NT2/D1 (cell line): ENCODE results near the gene SLA2.
"Not testable (repeated sequence)": the region's sequence is repeated elsewhere in the genome, so short reads cannot be mapped to it uniquely, and the experiment has no call there.

Experiments
- SUZ12 ChIP-seq: IDR thresholded peaks from 2 replicates; pipeline ENCODE4 v1.6.1; 2011; ENCODE audit not compliant: insufficient read length, insufficient read depth; ENCODE audit errors: extremely low read depth
- YY1 ChIP-seq: IDR thresholded peaks from 2 replicates; pipeline ENCODE4 v1.6.1; 2011; ENCODE audit not compliant: insufficient read length, insufficient read depth

GRCh38 chr20:36638876-36639400, 7.1 kb downstream of the SLA2 start:
- TF ChIP-seq YY1, SUZ12: not testable (repeated sequence)
